HG03045 (cell line): ENCODE measurements around the gene VIM.

Experiments
- ATAC-seq: cut with Tn5 transposase; IDR thresholded peaks from one replicate; pipeline ENCODE4 v1.9.1; 2021; ENCODE audit warnings: mild to moderate bottlenecking, moderate library complexity; ENCODE audit not compliant: unreplicated experiment

The VIM gene

DNA sequence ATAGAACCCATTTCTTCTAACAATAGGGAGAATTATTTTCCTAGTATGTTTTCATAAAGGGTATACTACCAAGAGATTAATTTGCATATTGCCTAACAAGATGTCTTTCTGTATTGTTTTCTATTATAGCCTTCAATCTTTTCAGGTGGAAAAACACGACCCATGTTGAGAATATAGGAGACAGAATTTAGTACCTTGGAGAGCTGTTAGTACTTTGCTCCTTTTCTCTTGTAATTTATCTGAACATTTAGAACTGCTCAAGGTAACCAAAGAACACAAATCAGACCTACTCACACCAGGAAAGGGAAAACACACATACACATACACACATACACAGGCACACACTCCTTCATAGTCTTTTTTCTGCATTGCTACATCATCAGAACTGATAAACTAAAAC lies 18.7 kb upstream of the VIM start:
- no peak for ATAC-seq

DNA sequence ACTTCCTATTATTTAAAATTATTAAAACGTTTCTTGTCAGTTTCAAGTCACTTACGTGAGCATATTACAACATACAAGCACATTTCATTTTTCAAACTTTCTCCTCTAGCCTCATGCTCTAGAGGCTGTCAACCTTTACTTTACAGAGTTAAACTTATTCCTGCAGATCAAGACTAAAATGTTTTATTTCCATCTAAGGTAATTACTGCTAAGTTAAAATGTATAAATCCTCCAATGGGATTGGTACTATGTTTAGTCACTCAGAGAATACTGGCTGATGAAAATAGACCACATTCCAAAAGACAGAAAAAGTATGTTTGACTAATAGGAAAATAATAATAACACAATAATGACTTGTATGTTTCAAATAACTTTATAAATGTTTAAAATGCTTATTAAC lies 18.2 kb upstream of the VIM start:
- no peak for ATAC-seq

DNA sequence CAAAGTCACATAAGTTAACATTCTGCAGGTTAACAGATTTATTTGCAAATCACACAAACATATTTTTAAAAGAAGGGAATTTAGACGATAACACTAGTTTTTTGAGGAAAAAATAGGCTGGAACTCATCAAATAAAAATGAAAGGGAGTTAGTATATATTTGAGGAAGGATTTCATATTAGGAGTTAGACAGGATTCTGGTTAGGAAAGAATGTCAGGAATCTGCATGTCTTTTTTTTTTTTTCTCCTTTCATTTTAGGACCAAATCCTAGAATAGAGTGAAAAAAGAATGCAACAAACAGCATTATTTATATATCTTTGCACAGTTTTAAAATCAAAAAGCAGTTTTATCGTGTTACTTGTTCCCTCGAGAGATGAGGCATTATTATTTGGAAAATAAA lies 17.7 kb upstream of the VIM start:
- no peak for ATAC-seq

DNA sequence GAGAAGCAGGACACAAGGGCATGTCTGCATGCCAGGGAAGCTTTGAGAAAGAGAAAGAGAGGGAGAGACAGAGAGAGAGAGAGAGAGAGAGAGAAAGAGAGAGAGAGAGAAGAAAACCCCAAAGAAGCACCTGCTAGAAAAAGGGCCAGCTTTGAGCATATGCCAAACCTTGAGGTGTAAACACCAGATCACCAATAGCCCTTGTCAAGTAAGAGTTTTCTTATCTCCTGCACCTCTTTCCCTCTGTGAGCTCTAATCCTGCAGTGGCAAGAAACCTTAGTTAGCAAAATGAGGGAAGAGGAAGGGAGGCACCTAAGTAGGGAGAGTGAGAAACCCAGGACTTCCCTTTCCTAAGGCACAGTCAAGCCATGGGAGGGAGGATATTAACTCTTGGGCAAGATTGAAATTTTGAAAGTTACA lies 15.2 kb upstream of the VIM start:
- no peak for ATAC-seq

DNA sequence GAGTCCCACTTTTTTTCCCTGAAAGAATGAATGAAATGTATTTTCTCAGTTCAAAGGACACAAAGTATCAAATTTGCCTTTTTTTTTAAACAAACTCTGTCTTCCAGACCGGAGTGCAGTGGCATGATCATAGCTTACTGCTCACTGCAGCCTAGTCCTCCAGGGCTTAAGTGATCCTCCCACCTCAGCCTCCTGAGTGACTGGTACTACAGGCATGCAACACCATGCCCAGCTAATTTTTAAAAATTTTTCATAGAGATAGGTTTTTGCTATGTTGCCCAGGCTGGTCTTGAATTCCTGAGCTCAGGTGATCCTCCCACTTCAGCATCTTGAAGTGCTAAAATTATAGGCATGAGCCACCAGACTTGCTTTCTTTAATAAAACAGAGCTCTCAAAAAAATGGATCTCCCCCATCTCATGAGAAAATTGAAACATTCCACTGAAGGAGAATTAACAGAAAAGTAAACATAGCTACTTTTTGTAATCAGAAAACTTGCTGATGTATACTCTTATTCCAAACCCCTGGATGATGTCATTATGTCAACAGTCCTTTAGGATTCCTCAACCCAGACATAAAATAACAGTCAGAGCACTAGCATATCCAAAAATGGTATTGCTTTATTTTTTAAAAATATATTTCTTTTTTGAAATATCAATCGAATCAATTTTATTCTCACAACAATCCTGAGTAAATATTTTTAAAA lies 14.2 kb upstream of the VIM start:
- no peak for ATAC-seq

DNA sequence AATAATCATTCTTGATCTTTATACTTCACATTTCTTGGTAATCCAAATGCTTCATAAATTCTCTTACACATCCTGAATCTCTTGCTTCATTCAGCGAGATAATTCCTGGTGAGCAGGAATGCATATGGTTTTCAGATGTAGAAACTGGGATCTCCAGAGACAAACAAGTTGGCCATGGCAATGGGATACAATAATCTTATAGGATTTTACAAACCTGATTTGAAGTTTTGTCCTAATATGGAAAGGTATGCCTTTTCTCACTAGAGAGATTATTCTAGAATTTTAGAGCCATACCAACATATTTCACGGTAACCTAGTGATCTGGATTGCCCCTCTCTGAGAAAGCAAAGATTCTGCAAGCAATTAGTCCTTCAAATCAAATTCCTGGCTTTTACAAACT lies 13.5 kb upstream of the VIM start:
- ATAC-seq = no peak

DNA sequence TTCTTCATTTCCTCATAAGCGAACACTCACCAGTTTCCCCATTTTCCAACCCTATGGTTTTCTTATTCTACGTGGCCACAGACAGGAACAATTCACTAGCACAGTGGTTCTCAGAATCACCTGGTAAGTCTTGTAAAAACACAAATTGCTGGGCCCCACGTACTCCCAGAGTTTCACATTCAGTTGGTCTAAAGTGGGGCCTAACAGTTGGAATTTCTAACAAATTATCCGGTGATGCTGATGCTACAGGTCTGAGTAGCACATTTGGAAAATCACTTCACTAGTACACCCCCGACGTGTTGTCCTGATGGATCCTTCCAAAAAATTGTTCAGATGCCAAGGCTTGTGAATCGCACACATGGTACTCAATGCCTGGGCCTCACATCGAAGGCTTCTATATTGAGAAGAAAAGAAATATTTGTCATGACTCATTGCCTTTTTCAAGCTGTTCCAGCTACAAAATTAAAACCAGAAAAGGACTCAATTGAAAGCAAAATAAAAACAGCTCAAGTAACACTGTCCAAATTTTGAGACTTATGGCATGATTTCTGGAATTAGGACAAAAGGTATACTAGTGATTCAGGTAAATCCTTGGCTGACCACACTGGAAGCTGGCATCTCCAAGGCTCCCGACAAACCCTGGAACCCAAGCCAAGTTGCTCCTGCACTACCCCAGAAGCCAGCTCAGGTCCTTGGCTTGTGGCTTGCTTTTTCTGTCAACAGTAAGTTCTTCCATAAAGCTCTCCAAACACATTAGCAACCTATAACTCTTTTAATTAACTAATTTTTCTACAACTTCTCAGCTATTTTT lies 12.9 kb upstream of the VIM start:
- ATAC-seq = no peak

DNA sequence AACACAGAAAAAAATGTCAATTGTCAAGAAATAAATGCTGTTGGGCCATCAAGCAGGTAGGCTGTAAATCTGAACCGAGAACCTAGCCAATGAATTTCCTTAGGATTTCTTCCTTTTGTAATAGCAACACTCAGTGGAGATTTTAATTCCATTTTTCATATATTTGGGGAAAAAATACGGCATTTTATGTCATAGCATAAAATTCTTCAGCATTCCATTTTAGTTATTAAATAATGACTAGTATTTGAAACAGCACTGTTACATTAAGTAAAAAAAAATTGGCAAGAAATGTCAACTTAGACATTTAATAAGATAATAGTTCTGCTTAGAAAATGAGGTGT lies 12.3 kb upstream of the VIM start:
- ATAC-seq = no peak

DNA sequence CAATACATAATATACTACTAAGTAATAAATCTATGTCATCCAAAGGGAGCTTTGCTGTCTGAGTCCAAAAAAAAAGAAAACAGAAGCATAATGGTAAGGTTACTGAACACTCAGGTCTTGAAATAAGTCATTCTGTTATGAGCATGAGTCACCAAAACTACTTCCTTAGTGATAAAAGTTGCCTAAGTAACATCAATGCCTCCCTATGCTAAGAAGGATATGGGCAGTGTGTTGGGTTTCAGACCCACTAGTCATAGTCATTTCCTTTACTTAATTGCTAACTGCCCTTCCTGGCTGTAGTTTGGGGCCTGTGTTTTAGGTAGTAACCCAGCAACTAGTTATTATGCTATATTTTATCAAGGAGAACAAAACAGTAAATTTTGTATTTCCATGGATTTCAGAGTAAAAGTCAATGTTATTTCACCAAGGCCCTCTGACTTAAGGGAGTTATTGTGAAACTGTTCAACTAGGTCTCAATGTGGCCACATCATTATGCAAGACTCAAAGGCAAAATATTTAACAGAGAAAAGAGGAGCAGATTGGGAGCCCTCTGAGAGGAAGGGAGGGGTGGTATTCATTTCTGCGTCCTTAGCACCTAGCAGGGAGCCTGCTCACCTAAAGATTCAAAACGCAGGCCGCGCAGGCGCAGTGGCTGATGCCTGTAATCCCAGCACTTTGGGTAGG lies 11.7 kb upstream of the VIM start:
- peak; percentile 98 for ATAC-seq

DNA sequence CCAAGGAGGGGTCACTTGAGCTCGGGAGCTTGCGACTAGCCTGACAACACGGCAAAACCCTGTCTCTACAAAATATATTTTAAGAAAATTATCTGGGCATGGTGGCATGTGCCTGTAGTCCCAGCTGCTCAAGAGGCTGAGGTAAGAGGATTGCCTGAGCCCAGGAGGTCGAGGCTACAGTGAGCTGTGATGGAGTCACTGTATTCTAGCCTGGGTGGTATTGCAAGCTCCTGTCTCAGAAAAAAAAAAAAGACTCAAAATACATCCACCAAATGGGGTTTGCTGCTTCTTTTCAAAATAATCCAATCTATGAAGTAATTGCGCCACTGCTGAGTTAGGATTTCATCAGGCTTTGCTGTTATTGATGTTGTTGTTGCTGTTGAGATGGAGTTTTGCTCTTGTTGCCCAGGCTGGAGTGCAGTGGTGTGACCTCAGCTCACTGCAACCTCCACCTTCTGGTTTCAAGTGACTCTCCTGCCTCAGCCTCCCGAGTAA lies 11.1 kb upstream of the VIM start:
- no peak for ATAC-seq

DNA sequence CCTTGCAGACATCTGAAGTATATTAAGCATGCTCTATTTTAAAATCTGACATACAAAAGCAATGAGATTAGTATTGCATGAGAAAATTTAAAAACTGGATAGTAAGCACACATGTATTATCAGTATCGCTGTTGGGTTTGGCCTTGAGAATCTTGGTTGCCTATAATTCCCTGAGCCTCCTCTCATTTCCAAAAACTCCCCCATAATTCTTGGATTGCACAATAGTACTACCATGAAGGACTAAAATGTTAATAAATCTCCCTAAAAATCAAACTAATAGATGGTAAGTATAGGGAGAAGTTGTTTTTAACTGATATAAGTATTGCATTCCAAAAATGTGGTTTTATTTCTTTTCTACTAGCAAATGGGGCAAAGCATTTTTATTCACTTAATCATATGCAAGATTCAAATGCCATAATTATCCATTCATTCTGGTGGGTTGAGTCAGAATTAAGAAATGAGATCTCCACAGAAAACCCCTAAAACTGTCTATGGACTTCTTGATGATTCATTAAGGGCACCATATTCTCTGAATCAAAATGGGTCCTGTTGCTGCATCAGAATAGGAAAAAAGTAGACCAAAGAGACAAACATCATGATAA lies 10.3 kb upstream of the VIM start:
- ATAC-seq = no peak

DNA sequence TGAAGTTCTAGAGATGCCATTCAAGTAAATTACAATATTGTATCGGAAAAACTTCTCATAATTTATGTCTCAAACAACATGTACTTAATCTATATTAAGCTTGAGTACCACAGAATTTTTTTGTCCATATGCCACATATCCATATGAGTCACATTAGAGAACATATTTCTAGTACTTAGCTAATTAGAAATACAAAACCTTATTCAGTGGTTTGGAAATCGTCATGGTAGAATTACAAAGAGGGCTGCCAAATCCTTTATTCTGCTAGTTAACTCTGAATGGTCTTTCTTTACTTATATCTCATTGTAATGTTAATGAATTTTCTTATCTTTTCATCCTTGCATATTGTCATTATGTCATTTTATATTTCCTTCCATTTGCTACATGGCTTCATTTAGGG lies 9.0 kb upstream of the VIM start:
- no peak for ATAC-seq

DNA sequence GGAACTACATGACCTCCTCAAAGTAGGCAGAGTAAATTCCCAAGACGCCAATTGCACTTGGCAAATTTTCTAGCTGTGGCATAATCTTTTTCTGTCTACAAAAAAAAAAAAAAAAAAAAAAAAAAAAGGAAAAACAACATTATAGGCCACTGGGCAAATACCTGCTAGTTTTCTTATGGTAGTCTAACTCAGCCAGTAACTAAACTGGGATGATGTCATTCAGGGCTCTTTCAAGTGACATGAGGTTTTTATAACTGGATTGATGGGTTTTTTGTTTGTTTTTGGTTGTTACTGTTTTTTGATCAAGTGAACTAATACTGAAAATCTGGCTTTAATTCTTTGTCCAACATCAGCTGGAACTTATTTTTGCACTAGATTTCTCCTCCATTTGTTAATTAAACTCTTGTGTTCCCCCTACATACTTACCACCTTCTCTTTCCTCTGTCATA lies 7.4 kb upstream of the VIM start:
- no peak for ATAC-seq

DNA sequence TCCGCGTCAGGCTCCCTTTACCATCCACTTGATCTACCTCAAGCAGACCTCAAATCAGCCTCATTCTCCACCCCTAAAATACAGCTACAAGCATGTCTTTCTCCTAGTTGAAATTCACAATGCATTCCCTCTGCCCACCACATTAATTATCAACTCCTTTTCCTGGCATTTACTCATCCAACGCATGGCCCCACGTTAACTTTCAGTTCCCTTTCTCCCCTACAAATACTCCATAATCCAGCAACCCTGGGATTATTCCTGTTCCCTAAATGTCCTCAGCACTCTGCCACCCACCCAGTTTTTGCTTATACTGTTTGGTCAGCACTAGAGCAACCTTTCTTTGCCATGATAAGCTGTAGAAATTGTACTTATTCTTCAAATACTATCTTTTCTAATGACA lies 5.7 kb upstream of the VIM start:
- no peak for ATAC-seq

DNA sequence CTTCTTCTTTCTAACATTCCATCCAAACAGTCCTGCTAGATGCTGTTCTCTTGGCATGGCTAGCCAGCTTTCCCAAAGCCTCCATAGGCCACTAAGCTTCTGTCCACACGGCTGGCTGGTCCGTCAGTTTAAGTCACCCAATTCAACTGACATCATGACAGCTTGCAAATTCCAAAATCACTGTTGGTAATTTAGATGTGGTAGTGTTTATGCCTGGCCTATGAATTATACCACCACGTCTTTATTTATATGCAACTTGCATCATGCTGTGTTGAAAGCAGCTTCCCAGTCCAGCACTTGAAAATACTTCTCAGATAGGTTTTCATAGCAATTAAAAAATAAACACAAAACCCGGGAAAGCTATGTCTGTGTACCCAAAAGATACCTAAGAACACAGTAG lies 2.2 kb upstream of the VIM start:
- no peak for ATAC-seq

DNA sequence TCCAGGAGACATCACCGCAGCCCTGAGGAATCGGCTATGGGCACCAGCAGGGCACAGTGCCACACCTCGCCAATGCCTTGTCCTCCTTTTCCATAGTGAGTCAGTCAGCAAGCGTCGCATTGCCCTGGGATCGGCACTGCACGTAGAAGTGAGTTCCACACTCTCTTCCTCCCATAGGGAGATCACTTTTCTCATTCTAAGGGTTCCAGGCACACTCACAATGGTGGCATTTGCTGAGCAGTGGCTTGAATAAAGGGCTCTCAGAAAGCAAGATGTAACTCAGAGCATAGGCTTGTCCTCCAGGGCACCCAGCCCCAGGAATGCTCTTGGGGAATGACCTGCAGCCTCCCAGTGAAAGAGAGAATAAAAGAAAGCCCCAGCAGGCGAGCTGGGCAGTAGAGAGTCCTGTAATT lies 1.1 kb upstream of the VIM start:
- ATAC-seq = no peak

DNA sequence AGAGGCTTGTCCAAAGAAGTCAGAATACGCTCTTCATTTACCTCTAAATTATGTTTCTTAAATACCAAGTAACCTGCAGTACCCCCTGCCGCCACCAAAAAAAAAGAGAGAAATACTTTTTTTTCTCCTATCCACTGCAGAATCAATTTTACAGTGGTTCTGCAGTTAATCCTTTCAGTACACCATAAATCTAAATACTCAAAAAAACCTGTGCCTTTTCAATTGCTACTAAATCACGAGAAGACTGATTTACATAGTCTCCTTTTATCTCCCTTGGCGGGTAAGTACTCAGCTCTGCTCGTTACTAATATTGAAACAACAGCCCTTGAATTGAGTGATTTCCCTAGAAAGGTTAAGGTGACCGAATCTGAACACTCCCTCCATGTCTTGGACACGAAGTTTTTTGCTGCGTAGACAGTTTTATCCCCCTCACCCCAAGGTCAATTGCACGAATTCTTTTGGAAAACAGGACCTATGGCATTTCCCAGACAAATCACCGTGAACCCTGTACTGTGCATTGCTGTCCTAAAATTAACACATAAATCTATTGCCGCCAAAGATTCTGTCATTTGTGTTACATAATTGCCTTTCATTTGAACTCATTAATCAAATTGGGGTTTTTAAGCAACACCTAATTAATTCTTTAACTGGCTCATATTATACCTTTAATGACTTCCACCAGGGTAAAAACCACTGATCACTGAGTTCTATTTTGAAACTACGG lies 512 bp upstream of the VIM start:
- ATAC-seq = peak; percentile 14

DNA sequence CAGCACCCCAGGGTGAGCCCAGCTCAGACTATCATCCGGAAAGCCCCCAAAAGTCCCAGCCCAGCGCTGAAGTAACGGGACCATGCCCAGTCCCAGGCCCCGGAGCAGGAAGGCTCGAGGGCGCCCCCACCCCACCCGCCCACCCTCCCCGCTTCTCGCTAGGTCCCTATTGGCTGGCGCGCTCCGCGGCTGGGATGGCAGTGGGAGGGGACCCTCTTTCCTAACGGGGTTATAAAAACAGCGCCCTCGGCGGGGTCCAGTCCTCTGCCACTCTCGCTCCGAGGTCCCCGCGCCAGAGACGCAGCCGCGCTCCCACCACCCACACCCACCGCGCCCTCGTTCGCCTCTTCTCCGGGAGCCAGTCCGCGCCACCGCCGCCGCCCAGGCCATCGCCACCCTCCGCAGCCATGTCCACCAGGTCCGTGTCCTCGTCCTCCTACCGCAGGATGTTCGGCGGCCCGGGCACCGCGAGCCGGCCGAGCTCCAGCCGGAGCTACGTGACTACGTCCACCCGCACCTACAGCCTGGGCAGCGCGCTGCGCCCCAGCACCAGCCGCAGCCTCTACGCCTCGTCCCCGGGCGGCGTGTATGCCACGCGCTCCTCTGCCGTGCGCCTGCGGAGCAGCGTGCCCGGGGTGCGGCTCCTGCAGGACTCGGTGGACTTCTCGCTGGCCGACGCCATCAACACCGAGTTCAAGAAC lies 1.1 kb downstream of the VIM start:
- peak; percentile 24 for ATAC-seq

DNA sequence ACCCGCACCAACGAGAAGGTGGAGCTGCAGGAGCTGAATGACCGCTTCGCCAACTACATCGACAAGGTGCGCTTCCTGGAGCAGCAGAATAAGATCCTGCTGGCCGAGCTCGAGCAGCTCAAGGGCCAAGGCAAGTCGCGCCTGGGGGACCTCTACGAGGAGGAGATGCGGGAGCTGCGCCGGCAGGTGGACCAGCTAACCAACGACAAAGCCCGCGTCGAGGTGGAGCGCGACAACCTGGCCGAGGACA lies 1.6 kb downstream of the VIM start:
- no peak for ATAC-seq

DNA sequence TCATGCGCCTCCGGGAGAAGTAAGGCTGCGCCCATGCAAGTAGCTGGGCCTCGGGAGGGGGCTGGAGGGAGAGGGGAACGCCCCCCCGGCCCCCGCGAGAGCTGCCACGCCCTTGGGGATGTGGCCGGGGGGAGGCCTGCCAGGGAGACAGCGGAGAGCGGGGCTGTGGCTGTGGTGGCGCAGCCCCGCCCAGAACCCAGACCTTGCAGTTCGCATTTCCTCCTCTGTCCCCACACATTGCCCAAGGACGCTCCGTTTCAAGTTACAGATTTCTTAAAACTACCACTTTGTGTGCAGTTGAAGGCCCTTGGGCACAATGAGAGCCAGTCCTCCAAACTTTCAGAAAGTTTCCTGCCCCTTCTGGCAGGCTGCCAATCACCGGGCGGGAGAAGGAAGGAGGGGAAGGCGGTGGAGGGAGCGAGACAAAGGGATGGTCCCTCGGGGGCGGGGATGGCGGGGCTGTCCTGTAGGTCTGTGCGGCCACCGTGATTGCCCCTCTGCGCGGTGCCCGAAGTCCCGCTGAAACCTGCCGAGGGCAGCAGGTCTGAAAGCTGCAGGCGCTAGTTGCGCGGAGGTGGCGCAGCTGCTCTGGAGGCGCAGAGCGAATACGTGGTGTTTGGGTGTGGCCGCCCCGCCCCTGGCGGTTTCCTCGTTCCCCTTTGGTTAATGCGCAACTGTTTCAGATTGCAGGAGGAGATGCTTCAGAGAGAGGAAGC lies 2.1 kb downstream of the VIM start:
- peak; percentile 58 for ATAC-seq
